GM10248 (cell line): ENCODE measurements around the gene CADM1.

ENCODE experiments used
- CTCF ChIA-PET: fragments of 300-600 bp; sonication (Branson Sonifier 250); formaldehyde crosslinking; extraction: SDS; loops from one replicate; lab custom pipeline; 2021; ENCODE audit warnings: antibody characterized with exemption; lab: Yijun Ruan, JAX
- POLR2A ChIA-PET: fragments of 350-650 bp; sonication (Branson Sonifier 250); formaldehyde crosslinking; extraction: SDS; loops from one replicate; lab custom pipeline; 2020; ENCODE audit warnings: antibody characterized with exemption; lab: Yijun Ruan, JAX
- DNase-seq: peaks from one replicate; pipeline ENCODE4 v3.0.0; 2012; ENCODE audit errors: extremely low spot score
- CTCF ChIP-seq: IDR thresholded peaks from 2 replicates; pipeline ENCODE4 v1.5.1; 2012; ENCODE audit warnings: mild to moderate bottlenecking, low read depth; ENCODE audit errors: extremely low read depth, missing control alignments, control extremely low read depth

The CADM1 gene

GRCh38 chr11:115269191-115269950 is 234.8 kb downstream of the CADM1 start:
- CTCF ChIA-PET: interaction anchor here (2.2 to 2.9 kb wide), 2 partner anchors 11 kb away, joined by 5 to 10 read pairs; no protein-coding TSS in a partner anchor
- TF ChIP-seq CTCF: no peak
- DNase-seq: no peak
- POLR2A ChIA-PET: no interaction called here

GRCh38 chr11:115267871-115268270 is 236.3 kb downstream of the CADM1 start:
- POLR2A ChIA-PET: no interaction called here
- CTCF ChIA-PET: interaction anchor here (0.6 to 2.4 kb wide), 5 partner anchors 9 to 436 kb away, joined by 3 to 8 read pairs (median 5); no protein-coding TSS in a partner anchor
- TF ChIP-seq CTCF: no peak
- DNase-seq: no peak

- TF ChIP-seq CTCF: no peak
- CTCF ChIA-PET: interaction anchor here (1.0 to 2.4 kb wide), 4 partner anchors 10 to 18 kb away, joined by 3 to 8 read pairs (median 5); no protein-coding TSS in a partner anchor
- DNase-seq: no peak
- POLR2A ChIA-PET: no interaction called here
Measured at GRCh38 chr11:115267238-115267781, 236.9 kb downstream of the CADM1 start.

GRCh38 chr11:115266066-115266639 is 238.1 kb downstream of the CADM1 start:
- DNase-seq: no peak
- POLR2A ChIA-PET: no interaction called here
- TF ChIP-seq CTCF: no peak
- CTCF ChIA-PET: interaction anchor here (1.0 to 2.4 kb wide), 3 partner anchors 10 to 15 kb away, joined by 3 to 8 read pairs (median 5); no protein-coding TSS in a partner anchor

GRCh38 chr11:115263799-115264656 is 240.2 kb downstream of the CADM1 start:
- DNase-seq: no peak
- POLR2A ChIA-PET: no interaction called here
- CTCF ChIA-PET: interaction anchor here (1.2 to 1.8 kb wide), 3 partner anchors 9 to 49 kb away, joined by 3 to 6 read pairs (median 4); no protein-coding TSS in a partner anchor
- TF ChIP-seq CTCF: no peak

GRCh38 chr11:115258216-115258615 is 246.0 kb downstream of the CADM1 start:
- DNase-seq: no peak
- no peak for TF ChIP-seq CTCF
- POLR2A ChIA-PET: no interaction called here
- CTCF ChIA-PET: interaction anchor here (0.7 to 2.2 kb wide), 5 partner anchors 11 to 800 kb away, joined by 3 to 5 read pairs (median 3); no protein-coding TSS in a partner anchor
